HG02973 (cell line): ENCODE data around the gene ZCCHC24.

Experiments
- ATAC-seq: cut with Tn5 transposase; IDR thresholded peaks from one replicate; pipeline ENCODE4 v1.9.1; 2021; ENCODE audit warnings: moderate library complexity; ENCODE audit not compliant: unreplicated experiment

Gene ZCCHC24

DNA sequence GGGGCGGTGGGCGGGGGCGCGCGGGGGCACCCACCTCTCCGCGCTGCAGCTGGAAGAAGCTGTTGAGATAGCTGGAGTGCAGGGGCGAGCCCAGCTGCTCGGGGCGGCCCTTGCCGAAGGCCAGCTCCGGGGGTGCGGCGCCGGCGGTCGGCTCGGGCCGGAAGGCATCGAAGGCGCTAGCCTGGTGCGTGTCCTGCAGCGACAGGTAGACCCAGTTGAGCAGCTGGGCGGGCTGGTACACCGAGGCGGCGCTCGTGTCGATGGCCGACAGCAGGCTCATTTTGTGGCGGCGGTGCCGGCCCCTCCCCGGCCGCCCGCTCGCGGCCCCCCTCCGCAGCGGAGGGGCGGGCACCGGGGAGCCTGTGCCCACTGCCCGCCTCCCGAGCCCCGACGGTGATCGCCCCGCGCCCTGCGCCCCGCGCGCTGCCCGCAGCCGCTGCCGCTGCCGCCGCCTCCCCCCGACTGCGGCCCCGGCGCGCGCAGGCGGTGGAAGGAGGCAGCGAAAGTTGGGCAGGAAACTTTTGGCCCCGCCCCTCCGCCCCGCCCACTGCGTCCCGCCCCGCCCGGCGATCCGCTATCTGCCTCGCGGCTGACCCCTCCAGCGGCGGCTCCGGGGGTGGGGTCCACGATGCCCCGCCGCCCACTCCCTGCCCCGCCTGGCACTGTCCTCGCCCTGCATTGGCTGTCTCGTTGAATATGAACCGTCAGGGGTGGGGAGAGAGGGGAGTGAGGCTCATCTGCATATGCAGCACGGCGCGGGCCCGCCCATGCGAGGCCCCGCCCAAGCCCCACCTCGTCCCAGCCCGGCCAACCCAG, at the start of gene ZCCHC24:
Gene ZCCHC24 (minus strand): TSS at position 464 of the 816 bp plus-strand sequence. CDS start 184 bp downstream, at position 280.
- peak; percentile 92 for ATAC-seq

DNA sequence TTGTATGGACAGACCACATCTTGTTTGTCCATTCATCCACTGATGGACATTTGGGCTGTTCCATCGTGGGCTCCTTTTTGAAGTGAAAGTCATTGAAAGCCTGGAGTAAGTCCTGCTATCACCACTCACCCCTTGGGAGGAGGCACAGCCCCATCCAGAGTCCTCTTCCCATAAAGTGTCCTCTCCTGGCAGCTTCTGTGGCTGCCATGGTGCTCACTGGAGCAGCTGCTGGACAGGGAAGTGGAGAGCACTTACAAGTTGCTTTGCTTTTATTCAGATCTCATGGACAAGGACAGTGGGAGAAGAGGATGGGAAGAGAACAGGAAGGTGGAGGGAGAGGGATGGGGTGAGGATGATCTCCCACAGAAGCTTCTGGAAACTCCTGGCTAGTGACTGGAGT, 48.4 kb upstream of the ZCCHC24 start:
- ATAC-seq: no peak

GRCh38 chr10:79492839-79493238, 47.4 kb upstream of the ZCCHC24 start:
- no peak for ATAC-seq

DNA sequence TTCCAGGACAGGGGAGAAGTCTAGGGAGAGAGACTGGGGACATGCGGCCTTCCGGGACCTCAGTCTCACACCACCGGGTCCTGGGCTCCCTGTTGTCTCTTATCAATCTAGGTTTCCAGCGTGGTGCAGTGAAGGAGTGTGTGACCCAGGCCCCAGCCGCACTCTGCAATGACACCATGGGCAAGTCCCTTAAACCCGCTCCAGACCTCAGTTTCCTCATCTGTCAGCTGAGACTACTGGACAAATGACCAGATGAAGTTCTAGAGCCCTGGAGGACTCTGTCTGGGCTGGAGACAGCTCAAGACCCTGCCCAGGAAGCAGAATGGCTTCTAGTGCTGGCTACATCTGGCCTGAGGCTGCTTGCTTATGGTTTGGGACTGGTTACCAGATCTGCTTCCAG, 46.8 kb upstream of the ZCCHC24 start:
- ATAC-seq: no peak

GRCh38 chr10:79491143-79491835, 45.9 kb upstream of the ZCCHC24 start:
- ATAC-seq: no peak

- ATAC-seq: no peak
These were observed 45.1 kb upstream of the ZCCHC24 start for GRCh38 chr10:79490400-79491142.

DNA sequence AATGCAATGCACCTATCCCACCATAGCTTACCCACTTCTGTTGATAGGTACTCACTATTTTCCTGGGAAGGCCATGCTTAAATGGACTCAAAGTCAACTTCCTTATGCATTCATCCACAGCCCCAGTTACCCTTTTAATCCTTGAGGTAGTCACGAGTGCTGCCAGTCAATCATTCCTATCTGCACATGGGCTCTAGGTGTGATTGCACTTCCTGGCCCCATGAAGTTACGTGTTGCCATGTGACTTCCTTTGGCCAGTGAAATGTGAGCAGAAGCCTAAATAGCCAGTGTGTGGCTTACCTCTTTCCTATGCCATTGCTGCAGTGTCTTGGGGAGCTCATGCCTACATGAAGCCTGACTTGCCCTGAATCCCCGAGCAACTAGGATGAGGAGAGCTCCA, 43.4 kb upstream of the ZCCHC24 start:
- no peak for ATAC-seq

DNA sequence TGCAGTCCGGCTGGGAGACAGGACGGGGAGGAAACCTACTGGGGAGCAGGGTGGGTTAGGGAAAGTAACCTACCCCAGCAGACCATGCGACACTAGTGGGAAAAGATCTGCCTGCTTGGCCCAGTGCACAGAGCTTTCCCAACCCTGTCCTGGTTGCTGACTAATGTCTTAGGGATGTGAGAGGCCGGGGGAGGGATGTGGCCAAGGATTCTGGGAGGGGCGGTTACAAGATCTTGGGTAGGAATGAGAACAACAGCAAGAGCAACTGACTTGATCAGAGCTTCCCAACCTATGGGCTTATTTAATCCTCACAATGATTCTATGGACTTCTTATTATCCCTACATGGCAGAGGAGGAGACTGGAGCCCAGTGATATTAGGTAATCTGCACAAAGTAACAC, 42.9 kb upstream of the ZCCHC24 start:
- no peak for ATAC-seq

- peak; percentile 79 for ATAC-seq
These were observed 42.1 kb upstream of the ZCCHC24 start for GRCh38 chr10:79487296-79488194.

GRCh38 chr10:79484476-79484875, 39.1 kb upstream of the ZCCHC24 start:
- no peak for ATAC-seq

DNA sequence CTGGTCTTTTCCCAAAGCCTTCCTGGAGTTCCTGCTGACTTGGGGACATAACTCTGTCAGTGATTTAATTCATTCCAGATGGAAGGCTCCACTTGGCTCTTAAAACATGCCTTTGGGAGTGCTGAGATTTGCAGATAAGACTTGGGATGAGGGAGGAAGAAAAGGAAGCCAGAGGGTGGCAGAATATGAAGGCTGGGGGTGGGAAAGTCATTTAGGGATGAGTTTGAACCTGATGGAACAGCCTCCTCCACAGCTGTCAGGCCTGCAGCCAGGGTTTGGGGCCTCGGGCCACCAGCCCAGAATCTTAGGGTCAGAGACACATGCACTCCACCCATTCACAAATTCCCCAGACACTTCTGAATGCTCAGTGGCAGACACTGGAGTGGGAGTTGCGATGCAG, 38.5 kb upstream of the ZCCHC24 start:
- no peak for ATAC-seq

DNA sequence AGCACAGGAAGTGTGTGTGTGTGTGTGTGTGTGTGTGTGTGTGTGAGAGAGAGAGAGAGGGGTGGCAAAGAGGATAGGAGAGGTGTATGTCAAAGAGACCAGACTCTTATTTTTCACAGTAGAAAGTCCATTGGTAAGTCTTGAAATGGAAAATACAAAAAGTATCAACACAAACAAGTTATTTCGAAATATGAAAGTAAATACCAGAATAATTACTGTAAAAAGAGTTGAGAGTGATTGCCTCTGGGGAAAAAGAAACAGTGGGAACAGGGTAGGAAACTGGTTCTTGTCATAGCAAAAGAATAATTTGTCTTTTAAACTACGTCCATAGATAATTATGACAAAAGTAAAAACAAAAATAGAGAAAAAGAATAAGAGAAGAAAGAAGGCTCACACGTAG, 37.9 kb upstream of the ZCCHC24 start:
- no peak for ATAC-seq

DNA sequence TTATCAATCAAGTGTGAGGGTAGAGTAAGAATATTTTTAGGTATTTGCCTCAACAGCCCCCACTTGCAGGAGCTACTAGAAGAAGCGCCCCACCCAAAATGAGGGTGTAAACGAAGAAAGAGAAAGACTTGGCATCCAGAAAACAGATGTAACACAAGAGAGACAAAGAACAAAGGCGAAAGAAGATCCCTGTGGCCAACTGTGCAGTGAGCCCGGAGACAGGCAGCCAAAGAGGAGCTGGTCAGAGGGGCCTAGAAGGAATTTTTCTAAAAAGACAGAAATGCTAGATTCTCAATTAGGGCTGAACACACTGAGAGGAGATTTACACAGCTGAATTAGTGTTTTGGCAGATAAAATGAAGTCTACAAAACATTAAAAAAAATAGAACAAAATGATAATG, 37.3 kb upstream of the ZCCHC24 start:
- ATAC-seq: no peak

DNA sequence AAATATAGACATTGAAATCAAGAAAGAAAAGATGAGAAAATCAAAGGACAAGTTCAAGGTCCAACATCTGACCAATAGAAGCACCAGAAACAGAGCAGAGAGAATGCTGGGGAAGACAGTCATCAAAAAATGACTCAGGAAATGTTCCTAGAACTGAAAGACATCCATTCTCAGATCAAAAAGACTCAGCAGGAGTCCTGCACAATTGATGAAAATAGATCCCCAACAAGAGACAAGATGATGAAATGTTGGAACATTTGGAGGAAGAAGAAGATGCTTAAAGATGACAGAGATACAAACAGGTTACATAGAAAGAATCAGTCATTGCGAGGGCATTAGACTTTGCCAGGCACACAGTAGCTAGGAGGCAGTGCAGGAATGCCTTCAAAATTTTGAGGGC, 36.9 kb upstream of the ZCCHC24 start:
- ATAC-seq: no peak

- no peak for ATAC-seq
These were observed 34.0 kb upstream of the ZCCHC24 start for GRCh38 chr10:79479283-79479909.

DNA sequence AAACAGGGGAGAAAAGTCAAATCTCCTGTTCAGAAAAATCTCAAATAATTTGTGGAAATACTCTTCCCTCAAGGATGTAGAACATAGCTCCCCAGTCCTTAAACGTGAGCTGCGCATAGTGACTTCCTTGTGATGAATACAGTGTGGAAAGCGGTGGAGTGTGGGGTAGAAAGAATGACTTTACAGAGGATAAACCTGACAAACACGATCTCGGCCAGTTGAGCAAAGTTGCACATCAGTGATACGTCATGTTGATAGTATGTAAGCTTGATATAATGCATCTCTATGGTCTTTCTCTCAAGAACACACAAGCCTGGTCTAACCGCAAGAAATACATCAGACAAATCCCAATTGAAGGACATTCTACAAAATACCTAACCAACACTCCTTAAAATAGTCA, 32.0 kb upstream of the ZCCHC24 start:
- ATAC-seq: no peak

DNA sequence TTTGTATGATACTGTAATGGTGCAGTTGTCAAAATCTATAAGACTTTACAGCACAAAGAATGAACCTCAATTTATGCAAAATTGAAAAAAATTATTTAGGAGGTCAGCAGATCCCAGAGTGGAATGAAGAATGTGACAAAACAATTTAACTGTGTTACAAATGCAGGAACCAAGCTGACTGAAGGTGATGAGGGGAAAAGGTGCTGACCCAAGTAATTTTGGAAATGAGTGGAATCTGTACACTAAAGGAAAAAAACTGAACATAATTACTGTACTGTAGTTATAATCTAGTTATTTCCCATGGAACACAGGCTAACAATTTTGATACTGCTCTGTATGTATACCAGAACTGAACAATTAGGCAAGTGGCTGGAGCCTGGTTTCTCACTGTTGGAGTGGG, 31.2 kb upstream of the ZCCHC24 start:
- ATAC-seq: no peak

DNA sequence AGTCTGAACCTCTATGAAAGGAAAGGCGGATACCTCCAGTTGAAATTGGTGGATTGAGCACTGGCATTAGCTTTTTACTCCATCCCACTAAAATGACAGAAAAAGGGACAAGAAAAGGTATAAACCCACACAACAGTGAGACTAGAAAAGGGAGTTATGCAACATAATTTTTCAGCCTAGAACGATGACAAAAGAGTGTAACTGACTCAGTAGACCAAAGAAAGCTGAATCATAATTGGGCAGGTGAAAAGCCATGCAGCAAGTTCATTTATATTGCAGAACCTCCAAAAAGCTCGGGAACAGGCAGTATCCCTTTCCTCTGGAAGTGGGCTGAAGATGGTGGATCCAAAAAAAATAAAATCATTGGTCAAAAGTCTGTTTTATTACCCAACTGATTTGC, 30.5 kb upstream of the ZCCHC24 start:
- no peak for ATAC-seq

DNA sequence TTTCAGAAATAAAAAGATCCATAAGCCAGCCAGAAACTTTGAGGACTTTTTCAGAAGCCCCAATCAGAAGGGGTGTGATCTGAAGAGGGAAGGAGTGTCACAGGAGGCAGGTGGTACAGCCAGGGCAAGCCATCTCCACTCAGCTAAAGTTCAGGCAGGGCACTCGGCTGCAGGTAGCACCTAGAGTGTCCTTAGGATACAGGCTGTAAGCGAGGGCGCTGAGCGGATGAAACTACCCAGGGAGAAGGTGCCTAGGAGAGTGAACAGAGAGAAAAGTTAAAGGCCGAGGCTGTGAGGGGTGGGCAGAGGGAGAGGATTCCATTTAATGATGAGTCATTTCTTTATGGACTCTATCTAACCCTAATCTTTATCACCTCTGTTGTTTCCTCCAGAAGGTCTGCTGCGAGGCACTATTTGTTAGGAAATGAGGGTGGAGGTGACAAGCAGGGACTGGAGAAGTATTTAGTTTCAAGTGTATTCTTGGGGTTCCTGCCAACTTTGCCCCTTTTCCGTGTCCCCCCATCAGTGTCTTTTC, 29.8 kb upstream of the ZCCHC24 start:
- ATAC-seq: no peak

DNA sequence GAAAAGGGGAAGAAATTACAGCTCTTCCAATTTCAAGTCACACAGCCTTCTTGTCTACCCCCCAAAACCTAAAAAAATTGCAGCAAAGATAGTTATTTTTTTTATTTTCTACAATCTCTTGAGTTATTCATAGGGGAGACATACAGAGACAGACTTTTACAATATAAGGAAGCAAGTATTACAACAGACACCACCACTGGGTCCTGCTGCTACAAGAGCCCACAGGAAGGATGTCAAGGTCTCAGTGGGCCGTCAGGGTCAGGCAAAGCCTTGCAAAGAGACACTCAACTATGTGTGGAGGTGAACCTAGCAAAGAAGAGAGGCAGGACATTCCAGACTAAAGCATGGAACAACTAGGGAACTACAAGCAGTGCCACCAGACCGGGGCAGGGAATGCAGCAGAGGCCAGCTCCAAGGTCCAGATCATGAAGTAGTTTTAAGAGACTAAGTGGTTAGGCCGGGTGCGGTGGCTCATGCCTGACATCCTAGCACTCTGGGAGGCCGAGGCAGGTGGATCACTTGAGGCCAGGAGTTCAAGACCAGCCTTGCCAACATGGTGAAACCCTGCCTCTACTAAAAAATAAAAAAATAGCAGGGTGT, 28.2 kb upstream of the ZCCHC24 start:
- ATAC-seq: no peak
